NCI-H774 (cell line): ENCODE data around the gene TOPAZ1.
"Not testable (repeated sequence)": the region's sequence is repeated elsewhere in the genome, so short reads cannot be mapped to it uniquely, and the experiment has no call there.

Experiments used
- DNase-seq: peaks from one replicate; lab custom pipeline; 2025; lab: John Stamatoyannopoulos, UW

TOPAZ1 gene

GRCh38 chr3:44330444-44330843, 88.8 kb downstream of the TOPAZ1 start:
- no peak for DNase-seq

GRCh38 chr3:44334326-44334725, 92.6 kb downstream of the TOPAZ1 start:
- no peak for DNase-seq

- DNase-seq: no peak
Measured at GRCh38 chr3:44337248-44337785, 95.6 kb downstream of the TOPAZ1 start.

GRCh38 chr3:44338010-44338827, 96.5 kb downstream of the TOPAZ1 start, which contains the start of gene TCAIM:
Gene TCAIM, plus strand, starts transcription at chr3:44338766. Its CDS starts 16,017 bp downstream, at chr3:44354783.
- peak; percentile 81 for DNase-seq

- no peak for DNase-seq
Measured at GRCh38 chr3:44338828-44339127, 97.1 kb downstream of the TOPAZ1 start.

GRCh38 chr3:44339181-44340057, 97.7 kb downstream of the TOPAZ1 start:
- DNase-seq: no peak

GRCh38 chr3:44340058-44340395, 98.3 kb downstream of the TOPAZ1 start:
- DNase-seq: no peak

GRCh38 chr3:44342176-44342790, 100.6 kb downstream of the TOPAZ1 start:
- DNase-seq: no peak

GRCh38 chr3:44343421-44343820, 101.7 kb downstream of the TOPAZ1 start:
- DNase-seq: no peak

- not testable (repeated sequence) for DNase-seq
Measured at GRCh38 chr3:44346590-44346989, 104.9 kb downstream of the TOPAZ1 start.

GRCh38 chr3:44348993-44349392, 107.3 kb downstream of the TOPAZ1 start:
- no peak for DNase-seq

- DNase-seq: no peak
Measured at GRCh38 chr3:44353355-44353924, 111.8 kb downstream of the TOPAZ1 start.

GRCh38 chr3:44355362-44356033, 113.8 kb downstream of the TOPAZ1 start:
- DNase-seq: peak; percentile 7

GRCh38 chr3:44359146-44359751, 117.6 kb downstream of the TOPAZ1 start:
- no peak for DNase-seq

GRCh38 chr3:44363591-44363990, 121.9 kb downstream of the TOPAZ1 start:
- DNase-seq: no peak

GRCh38 chr3:44365952-44366351, 124.3 kb downstream of the TOPAZ1 start:
- DNase-seq: no peak

GRCh38 chr3:44375450-44375849, 133.8 kb downstream of the TOPAZ1 start:
- DNase-seq: no peak
